ENCODE results near the gene NCKAP5. TPM values are rescaled to one million over a fixed set of nuclear protein-coding genes. Genes with fewer than 3 reads are reported as not detected.

NCKAP5 gene
- total and polyA plus RNA-seq, 9 of the 15 experiments (the other 6 are each of a cell fraction or from before 2014, with no cell fraction given), result not detected

DNA sequence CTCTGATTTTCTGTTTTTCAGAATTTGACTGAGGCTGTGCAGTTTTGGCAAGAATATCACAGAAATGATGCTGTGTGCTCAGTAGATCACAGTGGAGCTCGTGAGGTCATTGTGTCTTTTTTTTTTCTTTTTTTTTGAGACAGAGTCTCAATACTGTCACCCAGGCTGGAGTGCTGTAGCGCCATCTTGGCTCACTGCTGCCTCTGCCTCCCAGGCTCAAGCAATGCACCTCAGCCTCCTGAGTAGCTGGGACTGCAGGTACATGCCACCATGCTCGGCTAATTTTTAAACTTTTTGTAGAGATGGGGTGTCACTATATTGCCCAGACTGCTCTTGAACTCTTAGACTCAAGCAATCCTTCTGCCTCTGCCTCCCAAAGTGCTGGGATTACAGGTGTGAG lies 203.6 kb downstream of the NCKAP5 start:
- DNase-seq (ENCODE audit: extremely low read depth in 1 of 4, low spot score in 3 of 4) (no peak), ATAC-seq (no peak), FAIRE-seq (no peak)
- no TSS peak for BruUV-seq (replicated peaks)
- H3K4me1 ChIP-seq (replicated peaks in 1 of 2; ENCODE audit: control insufficient read depth in 2 of 2, insufficient read depth in 2 of 2, low read length in 2 of 2), result no peaks in the 10 kb centered on the region
- in situ Hi-C loops (cut with MboI) (no loop called here), intact Hi-C loops (cut with micrococcal nuclease) (no loop called here)
- no peaks in the 10 kb centered on the region for H4K20me1 ChIP-seq (replicated peaks; ENCODE audit: control insufficient read depth, insufficient read depth, low read length)
- ChIA-PET CTCF (ENCODE audit: low intra/inter-chr PET ratio) (no interaction called here), POLR2A (no interaction called here)
- no peaks in the 10 kb centered on the region for H3K27me3 ChIP-seq (ENCODE audit: control insufficient read depth in 2 of 2, insufficient read depth in 2 of 2, low read length in 2 of 2)
- H2AFZ ChIP-seq (ENCODE audit: low read depth, low read length), result no peak overlapping the region
- WGBS (ENCODE audit: insufficient coverage, low coverage, missing lambda C conversion rate), result 6% methylated on average over 3 of the region's 3 CpGs
- no peak overlapping the region for H3K9ac ChIP-seq (ENCODE audit: insufficient read depth in 1 of 2, low read depth in 2 of 2, low read length in 2 of 2)
- no peak overlapping the region for H3K27ac ChIP-seq (ENCODE audit: extremely low read depth, low read depth, low read length)
- H3K4me3 ChIP-seq, result no peak overlapping the region
- no peaks in the 10 kb centered on the region for H3K9me1 ChIP-seq (ENCODE audit: control insufficient read depth, insufficient read depth, low read length)
- H3K36me3 ChIP-seq (ENCODE audit: control insufficient read depth, insufficient read depth, low read length), result no peaks in the 10 kb centered on the region
- H3K9me3 ChIP-seq (replicated peaks; ENCODE audit: control insufficient read depth, insufficient read depth, low read depth, low read length), result no peaks in the 10 kb centered on the region; the same call in 1 of the 2 replicates
- H3K4me2 ChIP-seq (ENCODE audit: insufficient read depth, low read length), result no peak overlapping the region
- H3K79me2 ChIP-seq (ENCODE audit: control insufficient read depth, insufficient read depth, low read length), result no peaks in the 10 kb centered on the region
- TF ChIP-seq SETDB1 (IDR thresholded peaks at IDR 0.05; ENCODE audit: low read length) (no peak), ZNF239 (CRISPR knock-in tag; IDR thresholded peaks at IDR 0.05) (no peak), RBM15 (IDR thresholded peaks at IDR 0.05; ENCODE audit: insufficient read depth, low read length) (no peak), TFAM (CRISPR knock-in tag; conservative IDR thresholded peaks at IDR 0.05) (no peak), IRF2 (CRISPR knock-in tag; IDR thresholded peaks at IDR 0.05) (no peak), HIVEP1 (CRISPR knock-in tag; IDR thresholded peaks at IDR 0.05) (no peak), KAT7 (CRISPR knock-in tag; IDR thresholded peaks at IDR 0.05; ENCODE audit: borderline replicate concordance) (no peak), MYNN (IDR thresholded peaks at IDR 0.05) (no peak), MYNN (CRISPR knock-in tag; IDR thresholded peaks at IDR 0.05) (no peak), ZFP1 (CRISPR knock-in tag; IDR thresholded peaks at IDR 0.05) (no peak), NCOA6 (IDR thresholded peaks at IDR 0.05) (no peak), MCM5 (IDR thresholded peaks at IDR 0.05; ENCODE audit: low read depth) (no peak), HSF4 (CRISPR knock-in tag; IDR thresholded peaks at IDR 0.05; ENCODE audit: borderline replicate concordance) (no peak), PHB2 (IDR thresholded peaks at IDR 0.05; ENCODE audit: low read depth) (no peak)
- TF ChIP-seq, protein P1, sequence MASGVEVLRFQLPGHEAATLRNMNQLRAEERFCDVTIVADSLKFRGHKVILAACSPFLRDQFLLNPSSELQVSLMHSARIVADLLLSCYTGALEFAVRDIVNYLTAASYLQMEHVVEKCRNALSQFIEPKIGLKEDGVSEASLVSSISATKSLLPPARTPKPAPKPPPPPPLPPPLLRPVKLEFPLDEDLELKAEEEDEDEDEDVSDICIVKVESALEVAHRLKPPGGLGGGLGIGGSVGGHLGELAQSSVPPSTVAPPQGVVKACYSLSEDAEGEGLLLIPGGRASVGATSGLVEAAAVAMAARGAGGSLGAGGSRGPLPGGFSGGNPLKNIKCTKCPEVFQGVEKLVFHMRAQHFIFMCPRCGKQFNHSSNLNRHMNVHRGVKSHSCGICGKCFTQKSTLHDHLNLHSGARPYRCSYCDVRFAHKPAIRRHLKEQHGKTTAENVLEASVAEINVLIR (CRISPR knock-in tag; IDR thresholded peaks at IDR 0.05), result no peak
- TF ChIP-seq, protein P2, sequence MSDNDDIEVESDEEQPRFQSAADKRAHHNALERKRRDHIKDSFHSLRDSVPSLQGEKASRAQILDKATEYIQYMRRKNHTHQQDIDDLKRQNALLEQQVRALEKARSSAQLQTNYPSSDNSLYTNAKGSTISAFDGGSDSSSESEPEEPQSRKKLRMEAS (CRISPR knock-in tag; IDR thresholded peaks at IDR 0.05), result no peak
- TF ChIP-seq, protein P3, sequence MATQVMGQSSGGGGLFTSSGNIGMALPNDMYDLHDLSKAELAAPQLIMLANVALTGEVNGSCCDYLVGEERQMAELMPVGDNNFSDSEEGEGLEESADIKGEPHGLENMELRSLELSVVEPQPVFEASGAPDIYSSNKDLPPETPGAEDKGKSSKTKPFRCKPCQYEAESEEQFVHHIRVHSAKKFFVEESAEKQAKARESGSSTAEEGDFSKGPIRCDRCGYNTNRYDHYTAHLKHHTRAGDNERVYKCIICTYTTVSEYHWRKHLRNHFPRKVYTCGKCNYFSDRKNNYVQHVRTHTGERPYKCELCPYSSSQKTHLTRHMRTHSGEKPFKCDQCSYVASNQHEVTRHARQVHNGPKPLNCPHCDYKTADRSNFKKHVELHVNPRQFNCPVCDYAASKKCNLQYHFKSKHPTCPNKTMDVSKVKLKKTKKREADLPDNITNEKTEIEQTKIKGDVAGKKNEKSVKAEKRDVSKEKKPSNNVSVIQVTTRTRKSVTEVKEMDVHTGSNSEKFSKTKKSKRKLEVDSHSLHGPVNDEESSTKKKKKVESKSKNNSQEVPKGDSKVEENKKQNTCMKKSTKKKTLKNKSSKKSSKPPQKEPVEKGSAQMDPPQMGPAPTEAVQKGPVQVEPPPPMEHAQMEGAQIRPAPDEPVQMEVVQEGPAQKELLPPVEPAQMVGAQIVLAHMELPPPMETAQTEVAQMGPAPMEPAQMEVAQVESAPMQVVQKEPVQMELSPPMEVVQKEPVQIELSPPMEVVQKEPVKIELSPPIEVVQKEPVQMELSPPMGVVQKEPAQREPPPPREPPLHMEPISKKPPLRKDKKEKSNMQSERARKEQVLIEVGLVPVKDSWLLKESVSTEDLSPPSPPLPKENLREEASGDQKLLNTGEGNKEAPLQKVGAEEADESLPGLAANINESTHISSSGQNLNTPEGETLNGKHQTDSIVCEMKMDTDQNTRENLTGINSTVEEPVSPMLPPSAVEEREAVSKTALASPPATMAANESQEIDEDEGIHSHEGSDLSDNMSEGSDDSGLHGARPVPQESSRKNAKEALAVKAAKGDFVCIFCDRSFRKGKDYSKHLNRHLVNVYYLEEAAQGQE (IDR thresholded peaks at IDR 0.05; ENCODE audit: borderline replicate concordance), result no peak
- TF ChIP-seq, protein P3 (CRISPR knock-in tag; IDR thresholded peaks at IDR 0.05; ENCODE audit: low read depth), result no peak

Data from K562 (cell line).